ENCODE data around the gene EPHB2.

DNA sequence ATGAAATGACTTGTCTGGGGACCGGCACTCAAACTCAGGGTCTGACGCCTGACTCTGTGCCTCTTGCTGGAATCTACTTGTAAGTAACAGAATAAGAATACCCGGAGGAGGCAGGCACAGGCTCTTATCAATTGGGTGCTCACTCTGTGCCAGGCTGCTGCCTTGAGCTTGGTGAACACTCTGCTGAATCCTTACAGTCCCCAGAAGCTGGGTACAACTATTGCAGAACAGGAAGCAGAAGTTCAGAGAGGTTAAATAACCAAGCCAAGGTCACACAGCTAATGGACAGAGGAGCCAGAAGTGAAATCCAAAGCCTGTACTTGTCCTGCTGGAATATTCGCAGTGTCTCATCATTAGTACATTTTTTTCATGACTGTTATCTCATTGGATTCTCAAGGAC lies 86.0 kb downstream of the EPHB2 start:
- TF ChIP-seq, protein P1, sequence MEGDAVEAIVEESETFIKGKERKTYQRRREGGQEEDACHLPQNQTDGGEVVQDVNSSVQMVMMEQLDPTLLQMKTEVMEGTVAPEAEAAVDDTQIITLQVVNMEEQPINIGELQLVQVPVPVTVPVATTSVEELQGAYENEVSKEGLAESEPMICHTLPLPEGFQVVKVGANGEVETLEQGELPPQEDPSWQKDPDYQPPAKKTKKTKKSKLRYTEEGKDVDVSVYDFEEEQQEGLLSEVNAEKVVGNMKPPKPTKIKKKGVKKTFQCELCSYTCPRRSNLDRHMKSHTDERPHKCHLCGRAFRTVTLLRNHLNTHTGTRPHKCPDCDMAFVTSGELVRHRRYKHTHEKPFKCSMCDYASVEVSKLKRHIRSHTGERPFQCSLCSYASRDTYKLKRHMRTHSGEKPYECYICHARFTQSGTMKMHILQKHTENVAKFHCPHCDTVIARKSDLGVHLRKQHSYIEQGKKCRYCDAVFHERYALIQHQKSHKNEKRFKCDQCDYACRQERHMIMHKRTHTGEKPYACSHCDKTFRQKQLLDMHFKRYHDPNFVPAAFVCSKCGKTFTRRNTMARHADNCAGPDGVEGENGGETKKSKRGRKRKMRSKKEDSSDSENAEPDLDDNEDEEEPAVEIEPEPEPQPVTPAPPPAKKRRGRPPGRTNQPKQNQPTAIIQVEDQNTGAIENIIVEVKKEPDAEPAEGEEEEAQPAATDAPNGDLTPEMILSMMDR (IDR thresholded peaks at IDR 0.05): no peak
- no peak for TF ChIP-seq POLR2A (IDR thresholded peaks at IDR 0.05)
